GM12878 (cell line): ENCODE measurements around the gene AMER2. TPM values are rescaled to one million over a fixed set of nuclear protein-coding genes. Genes with fewer than 3 reads are reported as not detected.

ENCODE experiments used
- ATAC-seq: fragments of 200-7000 bp; cut with Tn5 transposase; 3 replicates; pipeline ENCODE4 v1.9.1; 2020; ENCODE audit warnings: mild to moderate bottlenecking, moderate library complexity
- BruUV-seq: library from RNA; stranded (reverse); fragments of 400-500 nt; replicated peaks from 2 replicates; lab custom pipeline; 2021; lab: Mats Ljungman, UMichigan
- CTCF ChIA-PET: fragments of 300-600 bp; sonication (Branson Sonifier 250); formaldehyde crosslinking; extraction: SDS; loops from one replicate; lab custom pipeline; 2021; ENCODE audit warnings: inconsistent platforms; lab: Yijun Ruan, JAX
- POLR2A ChIA-PET: fragments of 350-600 bp; formaldehyde crosslinking; extraction: SDS; loops from one replicate; lab custom pipeline; 2021; ENCODE audit warnings: inconsistent platforms; lab: Charles Lee
- RAD21 ChIA-PET: fragments of 300-600 bp; sonication (Branson Sonifier 250); formaldehyde crosslinking; loops from one replicate; lab custom pipeline; 2023; ENCODE audit warnings: antibody characterized with exemption; ENCODE audit not compliant: unreplicated experiment; lab: Charles Lee
- SMC1A ChIA-PET: fragments of 300-600 bp; sonication (Branson Sonifier 250); formaldehyde crosslinking; loops from one replicate; lab custom pipeline; 2023; ENCODE audit not compliant: unreplicated experiment, uncharacterized antibody; lab: Charles Lee
- DNase-seq: peaks from one replicate; pipeline ENCODE4 v3.0.0-alpha.2; 2011; ENCODE audit warnings: low read depth, low spot score
- FAIRE-seq: peaks from 3 replicates; lab custom pipeline; 2011; peaks lifted over from hg19 to GRCh38; lab: Jason Lieb, UNC
- H2AFZ ChIP-seq: 2 replicates; pipeline ENCODE4 v1.6.0; 2011; ENCODE audit warnings: low read depth, low read length, control low read depth; ENCODE audit not compliant: control insufficient read depth
- H3K27ac ChIP-seq: 2 replicates; pipeline ENCODE4 v1.5.1; 2011; ENCODE audit warnings: control low read depth; ENCODE audit not compliant: control insufficient read depth, insufficient read depth
- H3K27me3 ChIP-seq, 2 experiments: replicated peaks in 1 of 2; 2 replicates each; pipeline versions ENCODE4 v1.6.0 to v1.6.1; 2011; ENCODE audit warnings: low read length in 1 of 2; ENCODE audit not compliant: control insufficient read depth in 2 of 2, insufficient read depth in 2 of 2
- H3K36me3 ChIP-seq, 2 experiments: 2 replicates each; pipeline ENCODE4 v1.5.1; 2011; ENCODE audit warnings: low read length in 1 of 2; ENCODE audit not compliant: control insufficient read depth in 2 of 2, insufficient read depth in 2 of 2
- H3K4me1 ChIP-seq: 2 replicates; pipeline ENCODE4 v1.6.1; 2011; ENCODE audit warnings: mild to moderate bottlenecking, low read length, moderate library complexity, mixed read lengths; ENCODE audit not compliant: control insufficient read depth, insufficient read depth
- H3K4me2 ChIP-seq: 2 replicates; pipeline ENCODE4 v1.6.0; 2011; ENCODE audit warnings: control low read depth; ENCODE audit not compliant: control insufficient read depth, insufficient read depth
- H3K4me3 ChIP-seq: fragments of 200-600 bp; sonication (generic); 2 replicates; pipeline ENCODE4 v1.5.1; 2016
- H3K79me2 ChIP-seq: 2 replicates; pipeline ENCODE4 v1.6.0; 2011; ENCODE audit warnings: low read length; ENCODE audit not compliant: control insufficient read depth, insufficient read depth
- H3K9ac ChIP-seq: 2 replicates; pipeline ENCODE4 v1.8.0; 2011; ENCODE audit warnings: low read length, control low read depth, mixed read lengths; ENCODE audit not compliant: control insufficient read depth, insufficient read depth
- H3K9me3 ChIP-seq: replicated peaks from 3 replicates; pipeline ENCODE4 v1.5.1; 2011; ENCODE audit warnings: mild to moderate bottlenecking, low read length; ENCODE audit not compliant: control insufficient read depth, insufficient read depth
- H4K20me1 ChIP-seq: 2 replicates; pipeline ENCODE4 v1.6.0; 2011; ENCODE audit not compliant: control insufficient read depth, insufficient read depth
- ASH2L ChIP-seq: fragments of 300-600, 200-600 bp; sonication (generic); IDR thresholded peaks from 2 replicates; pipeline ENCODE4 v1.6.1; 2017; ENCODE audit warnings: low read depth, mild to moderate bottlenecking, borderline replicate concordance
- BCL11A ChIP-seq: IDR thresholded peaks from 2 replicates; pipeline ENCODE4 v1.6.1; 2011; ENCODE audit warnings: low read depth, low read length
- CEBPB ChIP-seq, 2 experiments: fragments of 150-350 bp in 1 of 2; IDR thresholded peaks; 2 replicates each; pipeline ENCODE4 v1.6.1; 2012 to 2014; ENCODE audit warnings: low read depth in 2 of 2, low read length in 2 of 2, borderline replicate concordance in 1 of 2, inconsistent platforms in 1 of 2
- CHD4 ChIP-seq: fragments of 200-600 bp; sonication (generic); IDR thresholded peaks from 2 replicates; pipeline ENCODE4 v1.6.1; 2016; ENCODE audit warnings: mild to moderate bottlenecking
- CREM ChIP-seq: IDR thresholded peaks from 2 replicates; pipeline ENCODE4 v1.6.1; 2014; ENCODE audit warnings: antibody characterized with exemption, low read depth
- EGR1 ChIP-seq, 2 experiments: IDR thresholded peaks; 1 replicate in 1 of 2; 2 replicates in 1 of 2; pipeline ENCODE4 v1.6.1; 2011 to 2012; ENCODE audit warnings: low read depth in 2 of 2, low read length in 2 of 2, borderline replicate concordance in 1 of 2, mild to moderate bottlenecking in 1 of 2, moderate library complexity in 1 of 2
- EP300 ChIP-seq, 2 experiments: fragments of 150-350 bp in 1 of 2; IDR thresholded peaks; 2 replicates each; pipeline ENCODE4 v1.6.1; 2011 to 2012; ENCODE audit warnings: low read depth in 2 of 2, low read length in 2 of 2, borderline replicate concordance in 1 of 2, improper control_type of control experiment in 1 of 2, inconsistent platforms in 1 of 2; ENCODE audit not compliant: control insufficient read depth in 1 of 2
- HCFC1 ChIP-seq: fragments of 150-350 bp; IDR thresholded peaks from 2 replicates; pipeline ENCODE4 v1.6.1; 2014; ENCODE audit warnings: low read length
- HDAC6 ChIP-seq: fragments of 200-600 bp; sonication (generic); IDR thresholded peaks from one replicate; pipeline ENCODE4 v1.8.0; 2017; ENCODE audit warnings: antibody characterized with exemption; ENCODE audit not compliant: unreplicated experiment
- IRF4 ChIP-seq: IDR thresholded peaks from 2 replicates; pipeline ENCODE4 v1.6.1; 2011; ENCODE audit warnings: low read depth, low read length
- MYB ChIP-seq: fragments of 150-350 bp; IDR thresholded peaks from 2 replicates; pipeline ENCODE4 v1.6.1; 2014; ENCODE audit warnings: mild to moderate bottlenecking, low read depth, low read length, borderline replicate concordance
- NR2F1 ChIP-seq: fragments of 450-650 bp; conservative IDR thresholded peaks from 2 replicates; pipeline ENCODE4 v1.6.1; 2017; ENCODE audit warnings: mild to moderate bottlenecking
- PAX8 ChIP-seq: fragments of 450-650 bp; IDR thresholded peaks from 2 replicates; pipeline ENCODE4 v1.6.1; 2017; ENCODE audit warnings: mild to moderate bottlenecking, moderate library complexity
- RAD51 ChIP-seq: fragments of 450-650 bp; IDR thresholded peaks from 2 replicates; pipeline ENCODE4 v1.6.1; 2016; ENCODE audit warnings: moderate library complexity, mild to moderate bottlenecking, inconsistent platforms
- RFX5 ChIP-seq: IDR thresholded peaks from 2 replicates; pipeline ENCODE4 v1.6.1; 2011; ENCODE audit warnings: low read depth, low read length, improper control_type of control experiment
- ZNF207 ChIP-seq: fragments of 450-650 bp; IDR thresholded peaks from 2 replicates; pipeline ENCODE4 v1.6.1; 2014; ENCODE audit warnings: antibody characterized with exemption, mild to moderate bottlenecking, borderline replicate concordance
- ZNF622 ChIP-seq: fragments of 450-650 bp; IDR thresholded peaks from 2 replicates; pipeline ENCODE4 v1.6.1; 2017; ENCODE audit warnings: mild to moderate bottlenecking, inconsistent platforms
- ZSCAN29 ChIP-seq: fragments of 450-650 bp; IDR thresholded peaks from 2 replicates; pipeline ENCODE4 v1.6.1; 2017; ENCODE audit warnings: mild to moderate bottlenecking, moderate library complexity
- WGBS: methylation state at CpG from one replicate; pipeline ENCODE4 v1.1.6; 2016; ENCODE audit warnings: low lambda C conversion rate; ENCODE audit not compliant: insufficient replicate concordance, insufficient coverage; ENCODE audit errors: missing lambda C conversion rate; 5-methylcytosine and 5-hydroxymethylcytosine counted together
- in situ Hi-C: fragments of 300-500 bp; cut with MboI; formaldehyde crosslinking; loops from 9 replicates; pipeline ENCODE4 v1.14.3; 2018; ENCODE audit warnings: mixed read lengths
- intact Hi-C: fragments of 100-400 bp; cut with micrococcal nuclease; formaldehyde crosslinking; loops from one replicate; pipeline ENCODE4 v1.14.2; 2022; ENCODE audit not compliant: unreplicated experiment
- polyA plus RNA-seq, 11 experiments: library from polyadenylated mRNA; depleted of rRNA in 4 of 11; unstranded in 6 of 11; stranded (reverse) in 5 of 11; fragments of >200 nt; fragmentation: Nextera tagmentation in 4 of 11; fragmentation: Illumina TruSeq in 1 of 11; extraction: Ambion mirVana in 4 of 11; extraction: Trizol in 1 of 11; gene quantifications; 1 replicate in 1 of 11; 2 replicates in 10 of 11; pipeline versions ENCODE4 v1.2.1 to v1.2.3, GENCODE V29; 2011 to 2016; ENCODE audit warnings: inconsistent platforms in 2 of 11, missing spikeins in 2 of 11, low read depth in 1 of 11
- total RNA-seq, 4 experiments: library from RNA; depleted of rRNA in 3 of 4; stranded (reverse); fragments of >200 nt in 3 of 4; fragmentation: Illumina TruSeq in 1 of 4; extraction: Trizol in 1 of 4; gene quantifications; 2 replicates each; pipeline versions ENCODE4 v1.2.1 to v1.2.3, GENCODE V29; 2013 to 2021
- TF ChIP-seq, protein P1 (sequence below): fragments of 150-350 bp; IDR thresholded peaks from 2 replicates; pipeline ENCODE4 v1.6.1; 2014; ENCODE audit warnings: mild to moderate bottlenecking, low read depth, low read length
- TF ChIP-seq, protein P2 (sequence below): fragments of 450-650 bp; IDR thresholded peaks from 2 replicates; pipeline ENCODE4 v1.6.1; 2016; ENCODE audit warnings: mild to moderate bottlenecking
- TF ChIP-seq, protein P3 (sequence below): fragments of 450-650 bp; IDR thresholded peaks from 2 replicates; pipeline ENCODE4 v1.6.1; 2017; ENCODE audit warnings: borderline replicate concordance

The AMER2 gene
- total and polyA plus RNA-seq, 10 of the 15 experiments (the other 5 are each of a cell fraction or from before 2014, with no cell fraction given) = 0.01 to 0.34 (median 0.21) TPM

DNA sequence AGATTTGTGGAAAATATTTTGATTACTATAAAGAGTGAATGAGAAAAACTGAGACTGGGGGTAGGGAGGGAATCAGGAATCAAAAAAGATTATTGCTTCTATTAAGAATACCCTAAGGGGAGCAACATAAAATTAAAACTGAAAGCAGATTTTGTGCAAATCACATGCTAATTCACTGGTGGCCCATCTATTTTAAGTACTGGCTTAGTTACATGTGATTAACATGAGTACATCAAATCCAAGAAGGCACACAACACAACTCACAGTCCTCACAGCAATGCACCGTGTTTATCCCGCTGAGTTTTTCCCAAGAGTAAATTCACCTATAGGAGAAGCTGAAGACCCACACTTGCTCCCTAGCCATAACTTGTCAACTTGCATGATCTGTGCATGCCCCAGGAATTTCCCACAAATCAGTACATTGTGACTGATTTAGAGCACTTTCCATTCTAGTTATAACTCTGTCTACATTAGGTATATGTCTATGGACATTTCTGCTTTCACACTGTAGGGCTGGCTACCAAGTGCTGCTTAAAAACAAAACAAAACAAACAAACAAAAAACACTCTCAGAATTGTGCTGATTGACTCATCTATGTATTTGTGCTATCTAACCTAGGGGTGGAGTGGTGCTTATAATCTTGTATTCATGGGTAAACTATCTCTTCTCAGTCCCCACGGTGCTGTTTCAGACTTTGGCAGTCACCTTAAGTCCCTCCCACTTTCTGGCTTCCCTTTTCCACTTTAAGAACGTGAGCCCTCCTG is 24.3 kb downstream of the AMER2 start (continued):
- TF ChIP-seq, protein P1, sequence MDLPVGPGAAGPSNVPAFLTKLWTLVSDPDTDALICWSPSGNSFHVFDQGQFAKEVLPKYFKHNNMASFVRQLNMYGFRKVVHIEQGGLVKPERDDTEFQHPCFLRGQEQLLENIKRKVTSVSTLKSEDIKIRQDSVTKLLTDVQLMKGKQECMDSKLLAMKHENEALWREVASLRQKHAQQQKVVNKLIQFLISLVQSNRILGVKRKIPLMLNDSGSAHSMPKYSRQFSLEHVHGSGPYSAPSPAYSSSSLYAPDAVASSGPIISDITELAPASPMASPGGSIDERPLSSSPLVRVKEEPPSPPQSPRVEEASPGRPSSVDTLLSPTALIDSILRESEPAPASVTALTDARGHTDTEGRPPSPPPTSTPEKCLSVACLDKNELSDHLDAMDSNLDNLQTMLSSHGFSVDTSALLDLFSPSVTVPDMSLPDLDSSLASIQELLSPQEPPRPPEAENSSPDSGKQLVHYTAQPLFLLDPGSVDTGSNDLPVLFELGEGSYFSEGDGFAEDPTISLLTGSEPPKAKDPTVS = no peak
- TF ChIP-seq CREM (peak; percentile 48; the same call in 1 of the 2 replicates), CEBPB (IDR thresholded peaks at IDR 0.05; ENCODE audit: borderline replicate concordance in 1 of 2, low read depth in 2 of 2, low read length in 2 of 2) (peak in 1 of 2 experiments; percentile 66; a peak in 1 of 4 replicates), BCL11A (peak; percentile 17; the same call in 1 of the 2 replicates), NR2F1 (no peak), RFX5 (no peak), EP300 (IDR thresholded peaks at IDR 0.05; ENCODE audit: borderline replicate concordance in 1 of 2, control insufficient read depth in 1 of 2, low read depth in 2 of 2, low read length in 2 of 2) (peak in 1 of 2 experiments; percentile 58; a peak in 1 of 4 replicates)
- TF ChIP-seq, protein P2, sequence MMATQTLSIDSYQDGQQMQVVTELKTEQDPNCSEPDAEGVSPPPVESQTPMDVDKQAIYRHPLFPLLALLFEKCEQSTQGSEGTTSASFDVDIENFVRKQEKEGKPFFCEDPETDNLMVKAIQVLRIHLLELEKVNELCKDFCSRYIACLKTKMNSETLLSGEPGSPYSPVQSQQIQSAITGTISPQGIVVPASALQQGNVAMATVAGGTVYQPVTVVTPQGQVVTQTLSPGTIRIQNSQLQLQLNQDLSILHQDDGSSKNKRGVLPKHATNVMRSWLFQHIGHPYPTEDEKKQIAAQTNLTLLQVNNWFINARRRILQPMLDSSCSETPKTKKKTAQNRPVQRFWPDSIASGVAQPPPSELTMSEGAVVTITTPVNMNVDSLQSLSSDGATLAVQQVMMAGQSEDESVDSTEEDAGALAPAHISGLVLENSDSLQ = 0 out of 2 replicates have a peak, but pooled peaks have one; percentile 20

DNA sequence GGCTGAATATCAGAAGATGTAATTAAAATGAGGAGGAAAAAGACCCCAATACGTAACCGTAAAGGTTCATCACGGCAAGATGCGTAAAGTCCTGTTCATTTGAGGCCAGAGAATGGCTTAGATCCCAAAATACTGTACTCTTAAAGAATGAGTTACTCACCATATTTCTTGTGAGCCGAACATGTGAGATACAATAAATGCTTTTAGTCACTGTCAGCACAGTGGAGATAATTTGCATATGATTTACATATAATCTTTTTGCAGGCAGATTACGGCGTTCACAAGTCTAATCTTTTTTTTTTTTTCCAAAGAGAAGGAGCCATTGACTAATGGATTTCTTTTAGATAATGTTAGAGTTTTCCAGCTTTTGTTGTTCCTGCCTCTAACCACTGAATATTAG is 28.4 kb downstream of the AMER2 start:
- Histone ChIP-seq H3K36me3 (no peaks in the 10 kb centered on the region), H3K4me3 (no peak overlapping the region), H3K79me2 (no peaks in the 10 kb centered on the region), H3K4me1 (0 out of 2 replicates have a peak, but pooled peaks cover 2% of the 10 kb centered on the region), H3K27me3 (no peaks in the 10 kb centered on the region), H3K27ac (no peak overlapping the region), H4K20me1 (no peaks in the 10 kb centered on the region), H3K9me3 (peaks cover 4% of the 10 kb centered on the region; the same call in 1 of the 3 replicates), H2AFZ (no peak overlapping the region), H3K4me2 (no peak overlapping the region), H3K9ac (no peak overlapping the region)
- no peak for ATAC-seq
- 54% methylated on average over 7 of the region's 7 CpGs for WGBS
- no TSS peak for BruUV-seq
- in situ Hi-C loops (no loop called here), intact Hi-C loops (loop anchor here (10.0 kb wide), 1 partner anchor 61 kb away; no protein-coding TSS in a partner anchor)
- RAD21 ChIA-PET = no interaction called here
- FAIRE-seq = no peak
- POLR2A ChIA-PET = no interaction called here
- SMC1A ChIA-PET = no interaction called here
- no peak for DNase-seq
- CTCF ChIA-PET = interaction anchor here (0.6 to 2.0 kb wide), 4 partner anchors 10 to 59 kb away, joined by 3 to 6 read pairs (median 4); no protein-coding TSS in a partner anchor
- no peak for TF ChIP-seq PAX8
- no peak for TF ChIP-seq EGR1 (IDR thresholded peaks at IDR 0.05; ENCODE audit: borderline replicate concordance in 1 of 2, low read depth in 2 of 2, low read length in 2 of 2)
- TF ChIP-seq, protein P3, sequence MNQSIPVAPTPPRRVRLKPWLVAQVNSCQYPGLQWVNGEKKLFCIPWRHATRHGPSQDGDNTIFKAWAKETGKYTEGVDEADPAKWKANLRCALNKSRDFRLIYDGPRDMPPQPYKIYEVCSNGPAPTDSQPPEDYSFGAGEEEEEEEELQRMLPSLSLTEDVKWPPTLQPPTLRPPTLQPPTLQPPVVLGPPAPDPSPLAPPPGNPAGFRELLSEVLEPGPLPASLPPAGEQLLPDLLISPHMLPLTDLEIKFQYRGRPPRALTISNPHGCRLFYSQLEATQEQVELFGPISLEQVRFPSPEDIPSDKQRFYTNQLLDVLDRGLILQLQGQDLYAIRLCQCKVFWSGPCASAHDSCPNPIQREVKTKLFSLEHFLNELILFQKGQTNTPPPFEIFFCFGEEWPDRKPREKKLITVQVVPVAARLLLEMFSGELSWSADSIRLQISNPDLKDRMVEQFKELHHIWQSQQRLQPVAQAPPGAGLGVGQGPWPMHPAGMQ = no peak
- TF ChIP-seq HCFC1 = no peak
- no peak for TF ChIP-seq ZNF622
- no peak for TF ChIP-seq HDAC6
- TF ChIP-seq IRF4 = no peak
- TF ChIP-seq ZSCAN29 = no peak
- no peak for TF ChIP-seq RAD51
- no peak for TF ChIP-seq MYB
- no peak for TF ChIP-seq ASH2L
- no peak for TF ChIP-seq ZNF207
- TF ChIP-seq CHD4 = no peak
